Globus pallidus (tissue), 1 donor: ENCODE data around the gene COMMD1.
"Not testable (repeated sequence)": the region's sequence is repeated elsewhere in the genome, so short reads cannot be mapped to it uniquely, and the experiment has no call there.

Source experiments
- DNase-seq: peaks from one replicate; pipeline ENCODE4 v3.0.0-alpha.2; 2015; ENCODE audit warnings: low spot score

COMMD1 gene

DNA sequence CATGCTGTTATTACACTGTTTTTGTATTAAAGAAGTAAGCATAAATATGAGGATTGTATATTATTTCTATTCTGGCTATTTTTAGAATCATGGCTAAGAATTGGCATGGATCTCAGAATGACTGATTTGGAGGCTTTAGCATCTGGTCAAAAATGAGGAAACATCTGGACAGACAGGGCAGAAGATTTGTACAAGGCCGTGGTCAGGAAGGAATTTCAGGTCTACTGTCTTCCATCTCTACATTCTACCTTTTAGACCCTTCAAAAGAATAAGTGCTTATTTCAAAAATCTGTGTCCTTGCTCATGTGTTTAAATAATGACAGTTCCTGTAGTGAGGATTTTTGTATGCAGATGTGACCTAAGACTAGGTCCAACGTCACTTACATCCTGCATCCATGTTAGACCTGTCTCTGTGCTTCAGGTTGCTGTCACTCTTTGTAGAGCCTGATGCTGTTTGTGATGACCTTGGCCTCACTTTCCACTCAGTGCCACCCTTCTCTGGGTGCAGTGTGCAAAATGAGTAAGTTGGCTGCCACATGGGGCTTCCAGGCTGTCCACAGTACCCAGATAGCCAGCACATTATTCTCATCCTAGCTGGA is 235.8 kb downstream of the COMMD1 start:
- no peak for DNase-seq

DNA sequence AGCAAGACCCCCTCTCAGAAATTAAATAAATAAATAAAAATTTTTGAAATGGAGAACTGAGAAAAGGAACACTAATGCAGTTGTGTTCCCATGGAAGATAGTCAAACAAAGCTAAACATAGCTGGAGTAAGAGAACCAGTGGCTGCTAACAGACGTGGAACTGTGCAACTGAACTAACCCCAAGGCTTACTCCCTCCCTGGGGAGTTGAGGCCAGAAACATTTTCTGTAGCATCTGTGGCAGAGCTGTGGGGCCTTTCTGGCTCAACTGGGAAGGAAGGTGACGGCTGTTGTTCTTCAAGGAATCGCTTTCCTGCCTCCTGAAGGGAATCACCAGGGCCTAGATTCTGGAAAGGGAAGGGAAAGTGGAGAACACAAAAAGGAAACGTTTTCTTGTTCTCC is 236.6 kb downstream of the COMMD1 start:
- DNase-seq: no peak

DNA sequence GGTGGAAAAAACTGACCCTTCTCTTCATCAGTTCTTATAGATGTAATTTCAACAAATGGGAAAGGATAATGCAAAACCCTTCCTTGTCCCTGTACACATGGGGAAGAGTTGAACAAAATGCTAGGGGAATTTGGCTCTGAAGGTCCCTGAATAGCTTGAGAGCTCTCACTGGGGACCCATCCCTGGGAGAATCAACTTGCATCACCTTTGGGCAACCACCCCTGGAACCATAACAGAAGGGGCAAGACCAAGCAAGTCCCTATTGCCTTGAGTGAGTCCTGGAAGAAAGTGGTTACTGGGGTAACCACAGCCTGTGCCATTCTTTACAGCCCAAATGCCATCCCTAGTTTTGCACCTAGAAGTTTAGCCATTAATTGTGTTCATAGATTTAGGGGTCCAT is 238.2 kb downstream of the COMMD1 start:
- DNase-seq: no peak

DNA sequence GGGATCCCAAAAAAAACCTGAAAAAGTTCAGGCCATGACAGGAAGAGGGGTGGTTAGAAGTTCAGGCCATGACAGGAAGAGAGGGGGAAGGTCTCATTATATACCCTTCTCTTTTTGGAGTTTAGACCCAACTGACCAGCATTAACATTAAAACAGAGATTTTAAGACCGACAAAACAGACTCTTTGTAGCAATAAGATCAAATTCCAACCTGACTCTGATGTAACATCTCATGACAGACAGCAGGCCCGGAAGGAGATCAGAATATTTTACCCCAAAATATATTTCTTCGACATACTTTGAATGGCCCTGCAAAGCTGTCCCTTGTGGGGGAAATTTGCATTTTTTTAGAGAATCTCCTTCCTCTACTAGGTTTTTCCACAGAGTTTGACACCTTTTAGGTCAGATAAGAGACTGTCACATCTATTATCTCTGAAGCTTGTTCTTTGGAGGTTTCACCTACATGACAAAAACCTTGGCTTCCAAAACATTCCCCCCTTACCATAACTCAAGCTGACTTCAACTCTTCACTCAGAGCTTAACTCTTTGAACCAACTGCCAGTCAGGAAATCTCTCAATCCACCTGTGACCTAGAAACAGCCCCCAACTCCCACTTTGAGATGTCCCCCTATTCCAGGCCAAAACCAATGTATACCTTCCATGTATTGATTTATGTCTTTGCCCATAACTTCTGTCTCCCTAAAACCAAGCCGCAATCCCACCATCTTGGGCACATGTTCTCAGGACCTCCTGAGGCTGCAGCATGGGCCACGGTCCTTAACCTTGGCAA is 239.4 kb downstream of the COMMD1 start:
- no peak for DNase-seq

DNA sequence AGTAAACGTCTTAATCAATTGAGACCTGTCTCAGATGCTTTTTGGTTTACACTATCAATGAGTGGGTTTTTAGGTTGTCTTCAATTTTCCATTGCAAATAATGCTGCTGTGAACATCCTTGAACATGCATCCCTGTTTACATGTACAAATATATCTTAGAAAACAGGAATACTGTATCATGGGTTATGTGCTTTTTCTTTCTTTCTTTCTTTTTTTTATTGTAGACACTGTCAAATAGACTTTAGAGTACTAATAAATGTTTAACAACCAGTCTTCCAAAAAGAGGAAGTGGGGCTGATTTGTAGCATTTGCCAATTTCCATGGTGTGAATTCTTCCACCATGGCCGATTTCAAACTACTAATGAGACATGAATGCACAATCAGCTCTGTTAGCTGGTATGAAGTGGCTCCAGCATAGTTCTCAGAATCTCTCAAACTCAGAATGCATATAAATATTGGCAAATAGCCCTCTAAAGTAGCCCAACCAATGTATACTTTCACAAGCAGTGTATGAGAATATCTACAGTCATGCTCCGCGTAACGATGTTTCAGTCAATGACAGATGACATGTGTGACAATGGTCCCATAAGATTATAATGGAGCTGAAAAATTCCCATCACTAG is 240.1 kb downstream of the COMMD1 start:
- no peak for DNase-seq

DNA sequence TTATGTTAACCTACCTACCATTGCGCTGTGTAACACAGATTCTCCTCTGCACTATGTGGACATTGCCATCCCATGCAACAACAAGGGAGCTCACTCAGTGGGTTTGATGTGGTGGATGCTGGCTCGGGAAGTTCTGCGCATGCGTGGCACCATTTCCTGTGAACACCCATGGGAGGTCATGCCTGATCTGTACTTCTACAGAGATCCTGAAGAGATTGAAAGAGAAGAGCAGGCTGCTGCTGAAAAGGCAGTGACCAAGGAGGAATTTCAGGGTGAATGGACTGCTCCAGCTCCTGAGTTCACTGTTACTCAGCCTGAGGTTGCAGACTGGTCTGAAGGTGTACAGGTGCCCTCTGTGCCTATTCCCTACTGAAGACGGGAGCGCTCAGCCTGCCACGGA is 241.3 kb downstream of the COMMD1 start:
- not testable (repeated sequence) for DNase-seq

DNA sequence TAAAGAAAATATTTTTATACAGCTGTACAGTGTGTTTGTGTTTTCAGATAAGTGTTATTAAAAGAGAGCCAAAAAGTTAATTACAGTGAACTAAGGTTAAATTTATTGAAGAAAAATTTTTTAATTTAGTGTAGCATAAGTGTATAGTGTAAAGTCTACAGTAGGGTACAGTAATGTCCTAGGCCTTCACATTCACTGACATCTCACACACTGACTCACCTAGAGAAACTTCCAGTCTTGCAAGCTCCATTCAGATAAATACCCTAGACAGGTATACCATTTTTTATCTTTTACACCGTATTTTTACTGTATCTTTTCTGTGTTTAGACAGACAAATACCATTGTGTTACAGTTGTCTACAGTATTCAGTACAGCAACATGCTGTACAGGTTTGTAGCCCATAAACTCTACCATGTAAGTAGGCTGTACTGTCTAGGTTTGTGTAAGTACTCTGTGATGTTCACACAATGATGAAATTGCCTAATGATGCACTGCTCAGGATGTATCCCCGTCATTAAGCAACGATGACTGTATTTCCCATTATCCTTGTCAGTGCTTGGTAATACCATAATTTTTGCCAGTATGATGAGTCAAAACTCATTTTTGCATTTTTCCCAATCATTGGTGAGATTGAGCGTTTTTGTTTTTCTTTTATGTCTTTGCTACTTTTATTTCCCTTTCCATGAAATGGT is 242.3 kb downstream of the COMMD1 start:
- DNase-seq: no peak

DNA sequence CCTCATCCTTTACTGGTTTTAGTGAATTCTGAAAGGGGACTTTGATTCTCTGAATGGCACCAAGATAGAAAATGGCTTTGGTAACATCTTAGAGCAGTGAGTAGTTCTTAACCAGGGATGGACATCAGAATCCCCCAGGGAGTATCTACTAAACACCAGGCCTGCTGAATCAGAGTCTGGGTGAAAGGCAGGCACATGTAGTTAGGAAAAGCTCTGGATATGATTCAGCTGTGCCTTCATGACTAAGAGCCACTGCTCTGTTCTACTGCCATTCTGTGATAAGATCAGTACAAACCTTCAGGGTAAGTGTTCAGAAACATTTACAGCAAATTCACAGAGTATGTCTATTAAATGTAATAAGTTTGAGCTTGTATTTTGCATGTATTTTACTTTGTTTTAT is 244.2 kb downstream of the COMMD1 start:
- DNase-seq: no peak

DNA sequence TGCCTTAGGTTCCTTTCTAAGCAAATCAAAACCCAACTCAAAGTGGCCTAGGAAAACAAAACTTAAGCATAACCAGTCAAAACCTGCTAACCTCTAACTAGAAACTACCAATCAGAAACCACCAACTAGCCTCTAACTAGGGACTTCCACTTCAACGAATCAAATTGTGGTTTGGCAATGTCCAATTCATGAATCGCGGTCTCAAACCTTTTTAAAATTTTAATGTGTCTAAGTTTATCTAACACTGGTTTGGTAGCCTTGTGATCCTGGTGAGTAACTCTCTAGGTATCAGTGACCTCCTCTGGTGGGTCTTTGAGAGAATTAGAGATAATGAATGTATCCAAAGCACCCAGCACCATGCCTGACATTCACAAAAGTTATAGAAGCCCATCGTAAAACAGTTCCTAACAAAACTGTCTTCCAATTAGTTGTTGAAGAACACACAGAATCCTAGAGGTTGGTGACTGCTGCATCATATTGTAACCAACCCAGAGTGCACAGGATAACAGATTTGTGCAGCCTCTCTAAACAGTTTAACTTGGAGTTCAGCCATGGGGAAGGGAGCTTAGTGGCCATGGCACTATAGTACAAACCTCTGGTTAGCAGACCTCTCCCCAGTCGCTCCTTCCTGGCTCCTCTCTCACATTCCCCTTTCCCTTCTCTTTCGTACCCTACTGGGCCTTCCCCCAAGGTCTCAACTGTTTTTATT is 245.3 kb downstream of the COMMD1 start:
- no peak for DNase-seq

DNA sequence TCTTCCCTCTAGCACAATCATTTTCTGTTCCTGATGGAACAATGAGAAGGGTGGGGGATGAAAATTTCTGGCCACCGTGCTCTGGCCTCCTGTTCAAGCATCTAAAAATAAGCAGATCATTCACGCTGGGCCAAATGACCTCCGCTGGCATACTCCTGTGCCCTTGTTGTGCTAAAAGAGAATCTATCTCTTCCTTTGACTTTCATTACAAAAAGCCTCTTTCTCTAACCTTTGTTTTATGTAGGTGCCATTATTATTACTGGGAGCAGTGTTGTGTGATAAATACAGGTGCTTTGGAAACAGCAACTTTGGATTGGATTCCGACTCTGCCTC is 245.8 kb downstream of the COMMD1 start:
- DNase-seq: no peak

DNA sequence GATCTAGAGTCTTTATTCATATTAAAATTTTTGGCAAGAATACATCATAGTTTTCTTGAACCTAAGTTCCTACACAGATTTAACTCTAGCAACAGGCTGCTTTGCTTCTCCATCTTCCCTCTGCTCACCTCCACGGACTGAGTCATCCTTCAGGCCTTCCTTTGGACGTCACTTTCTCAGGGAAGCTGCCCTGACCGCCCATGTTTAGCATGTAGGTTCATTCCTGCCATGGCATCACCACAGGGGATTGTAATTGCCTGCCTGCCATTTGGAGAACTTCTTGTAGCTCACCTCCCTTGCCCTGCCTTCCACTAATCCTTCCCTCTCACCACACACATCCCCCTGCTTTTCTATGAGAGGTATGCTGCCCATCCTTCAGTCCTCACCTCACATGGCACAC is 246.5 kb downstream of the COMMD1 start:
- DNase-seq: no peak

DNA sequence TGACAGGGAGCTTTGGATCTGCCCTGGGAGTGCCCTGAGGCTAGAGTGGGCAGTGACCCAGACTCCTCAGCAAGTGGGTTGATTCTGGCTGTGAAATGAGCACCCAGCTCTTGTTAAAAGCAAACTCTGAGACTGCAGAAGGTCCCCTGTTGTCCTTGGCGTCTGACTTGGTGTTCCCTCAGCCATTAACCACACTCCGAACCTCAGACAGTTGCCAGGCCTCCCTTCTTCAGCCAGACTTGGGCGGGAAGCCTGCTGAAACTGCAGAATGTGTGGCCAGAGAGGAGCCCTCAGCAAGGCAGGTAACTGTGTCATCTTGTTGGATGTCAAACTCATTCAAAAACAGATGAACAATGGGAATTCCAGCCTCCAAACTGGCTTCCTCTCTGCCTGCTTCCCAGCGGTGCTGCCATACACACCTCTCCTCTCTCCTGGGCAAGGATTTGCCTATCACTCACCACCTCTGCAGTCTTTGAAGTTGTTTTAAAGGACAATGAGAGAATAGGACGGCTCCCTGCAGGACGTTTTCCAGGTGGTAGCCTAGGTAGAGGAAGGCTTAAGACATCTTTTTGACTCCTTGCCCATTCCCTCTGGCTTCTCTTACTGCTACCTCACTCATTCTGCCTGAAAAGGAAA is 251.5 kb downstream of the COMMD1 start:
- no peak for DNase-seq

DNA sequence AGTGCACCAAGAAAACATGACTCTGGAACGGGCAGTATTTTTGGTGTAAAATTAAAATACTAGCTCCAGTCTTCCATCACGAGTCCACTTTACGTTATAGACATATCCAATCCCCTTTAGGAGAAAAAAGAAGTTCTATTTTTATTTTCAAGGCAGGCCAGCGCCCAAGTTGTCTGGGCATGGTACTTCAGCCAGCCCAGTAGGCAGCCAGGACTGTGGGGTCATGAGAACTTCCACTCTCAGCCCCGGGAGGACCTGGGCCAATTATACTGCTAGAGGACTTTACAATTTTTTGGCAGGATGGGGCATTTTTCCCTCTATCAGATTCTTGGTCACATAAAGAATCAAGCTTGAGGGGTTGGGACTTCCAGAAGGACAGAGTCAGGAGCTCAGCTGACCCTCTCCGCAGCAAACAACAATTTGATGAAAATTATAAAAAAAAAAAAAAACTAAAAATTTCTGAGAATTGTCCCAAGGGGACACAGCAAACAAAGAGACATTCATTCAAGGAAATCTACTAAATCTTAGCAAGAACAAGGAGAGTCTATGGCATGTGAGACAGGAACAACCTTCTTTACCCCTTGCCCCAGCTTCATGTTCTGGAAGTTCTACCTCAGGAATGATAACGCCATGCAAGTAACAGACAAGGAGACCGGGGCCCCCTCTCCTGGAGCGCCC is 253.1 kb downstream of the COMMD1 start:
- DNase-seq: peak; percentile 19

DNA sequence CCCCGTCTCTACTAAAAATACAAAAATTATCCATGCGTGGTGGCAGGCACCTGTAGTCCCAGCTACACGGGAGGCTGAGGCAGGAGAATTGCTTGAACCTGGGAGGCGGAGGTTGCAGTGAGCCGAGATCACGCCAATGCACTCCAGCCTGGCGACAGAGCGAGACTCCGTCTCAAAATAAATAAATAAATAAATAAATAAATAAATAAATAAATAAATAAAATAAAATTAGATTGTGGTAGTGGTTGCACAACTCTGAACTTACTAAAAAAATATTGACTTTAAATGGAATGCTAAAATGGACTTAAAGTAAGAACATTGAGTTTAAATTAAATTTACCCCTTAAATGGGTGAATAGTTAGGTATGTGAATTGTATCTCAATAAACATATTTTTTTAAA is 255.2 kb downstream of the COMMD1 start:
- DNase-seq: not testable (repeated sequence)

DNA sequence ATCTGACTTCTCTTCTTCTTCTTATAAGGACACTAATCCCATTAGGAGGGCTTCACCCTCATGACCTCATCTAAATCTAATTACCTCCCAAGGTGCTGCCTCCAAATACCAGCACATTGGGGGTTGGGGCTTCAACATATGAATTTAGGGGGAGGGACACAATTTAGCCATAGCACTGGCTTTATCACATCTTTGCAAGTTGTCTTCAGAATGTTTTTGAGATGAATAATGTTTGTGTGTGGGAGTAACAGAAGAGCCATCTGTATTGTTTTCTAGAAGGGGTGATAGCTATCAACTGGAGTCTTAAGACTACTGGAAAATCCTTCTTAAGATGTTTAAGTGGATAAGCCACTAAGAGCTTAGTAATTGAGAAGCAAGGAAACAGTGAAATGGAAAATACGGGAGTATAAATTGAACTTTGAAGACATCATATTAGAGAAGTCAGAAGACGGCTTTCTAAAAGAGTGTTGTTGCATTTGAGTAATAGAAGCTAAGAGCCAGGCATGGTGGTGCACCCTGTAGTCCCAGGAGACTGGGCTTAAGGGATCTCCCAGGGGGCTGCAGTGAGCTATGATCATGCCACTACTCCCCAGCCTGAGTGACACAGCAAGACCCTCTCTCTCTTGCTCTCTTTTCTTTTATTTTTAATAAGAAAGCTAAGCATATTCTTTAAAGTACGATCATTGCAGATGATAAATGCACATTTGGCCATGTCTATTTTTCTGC is 257.8 kb downstream of the COMMD1 start:
- no peak for DNase-seq

DNA sequence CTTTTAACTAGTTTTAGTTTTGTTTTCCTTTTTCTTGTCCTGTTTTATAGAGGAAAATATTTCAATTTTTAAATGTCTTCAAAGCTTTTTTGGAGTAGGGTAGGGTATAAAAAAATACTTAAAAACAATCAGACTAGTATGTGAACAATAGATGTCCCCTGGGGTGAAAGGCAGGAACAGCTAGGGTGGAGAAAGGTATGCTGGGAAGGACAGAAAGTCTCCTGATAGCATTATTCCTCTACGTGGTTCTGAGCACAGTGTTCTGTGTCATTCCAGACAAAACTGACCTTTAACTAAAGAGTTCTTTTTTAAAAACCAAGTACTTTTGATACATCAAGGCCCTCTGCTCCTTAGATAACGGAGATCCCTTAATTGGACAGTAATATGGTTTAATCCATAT is 258.4 kb downstream of the COMMD1 start:
- no peak for DNase-seq

DNA sequence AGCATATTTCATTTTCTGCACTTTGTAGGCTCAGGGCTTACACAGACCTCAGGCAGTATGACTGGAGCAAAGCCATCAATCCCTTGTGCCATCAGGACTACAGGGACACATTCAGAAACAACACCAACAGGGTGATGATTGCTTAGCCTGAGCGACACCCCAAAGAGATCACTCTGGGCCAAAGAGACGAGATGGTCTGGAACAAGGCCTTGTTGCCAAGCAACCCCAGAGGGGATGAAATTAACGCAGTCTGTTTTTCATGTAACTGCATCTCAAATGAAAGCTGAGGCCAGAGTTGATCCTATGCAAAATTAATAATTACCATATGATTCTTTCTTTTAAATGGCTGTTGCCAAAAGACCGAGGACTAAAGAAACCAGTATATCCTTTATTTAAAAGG is 270.3 kb downstream of the COMMD1 start:
- no peak for DNase-seq

DNA sequence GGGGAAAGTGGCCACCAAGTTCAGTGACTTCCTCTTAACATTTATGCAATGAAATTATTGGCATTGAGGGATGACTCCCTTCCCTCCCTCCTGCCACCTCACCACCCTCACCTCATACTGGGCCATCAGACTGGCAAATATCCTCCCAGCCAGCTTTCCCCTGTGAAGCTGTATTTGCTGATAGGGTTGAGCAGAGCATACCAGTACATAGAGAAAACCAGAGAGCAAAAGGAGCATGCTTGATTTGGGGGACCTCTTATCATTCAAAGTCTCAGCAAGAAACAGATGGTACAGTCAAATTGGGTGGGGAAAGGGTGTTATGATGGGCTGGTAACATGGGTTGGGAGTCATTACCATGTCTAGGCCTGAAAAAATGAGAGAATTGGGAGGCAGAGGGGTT is 271.3 kb downstream of the COMMD1 start:
- no peak for DNase-seq

DNA sequence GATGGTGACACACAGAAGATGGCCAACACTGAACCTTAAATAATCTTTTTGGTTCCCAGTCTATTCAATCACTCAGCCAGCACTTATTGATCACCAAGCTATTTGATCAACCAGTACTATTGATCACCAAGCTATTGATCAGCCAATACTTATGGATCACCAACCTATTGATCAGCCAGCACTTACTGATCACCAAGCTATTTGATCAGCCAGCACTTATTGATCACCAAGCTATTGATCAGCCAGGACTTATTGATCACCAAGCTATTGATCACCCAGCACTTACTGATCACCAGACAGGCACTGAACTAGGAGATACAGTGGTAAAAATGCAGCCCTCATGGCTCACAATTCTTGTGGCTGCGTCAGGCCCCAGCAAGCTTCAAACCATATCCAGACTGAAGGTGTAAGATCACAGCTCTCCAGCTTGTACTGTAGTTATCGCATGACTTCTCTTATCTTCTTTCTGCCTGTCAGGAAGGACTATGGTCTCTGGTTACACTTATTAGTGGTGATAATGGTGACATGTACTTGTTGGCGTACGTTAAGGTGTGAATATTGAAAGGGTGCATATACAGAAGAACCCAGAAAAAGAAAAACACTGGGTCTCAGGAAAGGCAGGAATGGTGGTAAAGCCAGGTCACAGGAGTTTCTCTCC is 272.0 kb downstream of the COMMD1 start:
- no peak for DNase-seq

DNA sequence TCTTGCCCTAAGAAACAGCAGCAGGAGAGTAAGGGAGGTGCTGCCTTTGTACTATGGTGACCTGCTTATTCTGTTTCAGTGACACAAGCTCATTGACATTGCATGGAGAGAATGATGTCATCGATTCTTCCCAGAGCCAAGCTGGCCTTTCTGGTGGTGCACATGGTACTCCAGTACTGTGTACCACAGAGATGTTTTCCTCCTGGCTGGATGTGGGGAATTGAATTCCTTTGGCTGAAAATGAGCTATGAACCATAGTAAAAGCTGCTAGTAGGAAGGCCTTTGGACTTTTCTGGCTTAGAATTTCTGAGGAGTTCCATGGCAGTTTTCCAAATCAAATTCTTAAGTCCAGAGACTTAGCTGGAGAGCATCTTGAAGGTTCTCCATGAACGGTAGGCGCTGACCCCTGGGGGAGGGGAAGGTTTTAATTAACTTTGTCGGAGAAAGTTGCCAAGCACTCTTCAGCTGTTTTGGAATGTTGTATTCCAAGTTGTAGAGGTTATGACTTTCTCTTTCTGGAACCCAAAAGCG is 273.3 kb downstream of the COMMD1 start:
- DNase-seq: no peak
